ENCODE measurements around the gene NFATC1.

GRCh38 chr18:79547413-79548076, 151.8 kb downstream of the NFATC1 start:
- TF ChIP-seq, protein P1, sequence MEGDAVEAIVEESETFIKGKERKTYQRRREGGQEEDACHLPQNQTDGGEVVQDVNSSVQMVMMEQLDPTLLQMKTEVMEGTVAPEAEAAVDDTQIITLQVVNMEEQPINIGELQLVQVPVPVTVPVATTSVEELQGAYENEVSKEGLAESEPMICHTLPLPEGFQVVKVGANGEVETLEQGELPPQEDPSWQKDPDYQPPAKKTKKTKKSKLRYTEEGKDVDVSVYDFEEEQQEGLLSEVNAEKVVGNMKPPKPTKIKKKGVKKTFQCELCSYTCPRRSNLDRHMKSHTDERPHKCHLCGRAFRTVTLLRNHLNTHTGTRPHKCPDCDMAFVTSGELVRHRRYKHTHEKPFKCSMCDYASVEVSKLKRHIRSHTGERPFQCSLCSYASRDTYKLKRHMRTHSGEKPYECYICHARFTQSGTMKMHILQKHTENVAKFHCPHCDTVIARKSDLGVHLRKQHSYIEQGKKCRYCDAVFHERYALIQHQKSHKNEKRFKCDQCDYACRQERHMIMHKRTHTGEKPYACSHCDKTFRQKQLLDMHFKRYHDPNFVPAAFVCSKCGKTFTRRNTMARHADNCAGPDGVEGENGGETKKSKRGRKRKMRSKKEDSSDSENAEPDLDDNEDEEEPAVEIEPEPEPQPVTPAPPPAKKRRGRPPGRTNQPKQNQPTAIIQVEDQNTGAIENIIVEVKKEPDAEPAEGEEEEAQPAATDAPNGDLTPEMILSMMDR (IDR thresholded peaks at IDR 0.05) = no peak
- no peak for TF ChIP-seq POLR2A (IDR thresholded peaks at IDR 0.05)
